K562 (cell line): ENCODE data around the gene DHX35. TPM values are rescaled to one million over a fixed set of nuclear protein-coding genes. Genes with fewer than 3 reads are reported as not detected.

Experiments used
- BCL6 ChIP-seq: fragments of 250-450 bp; sonication (Bioruptor Pico); IDR thresholded peaks from 2 replicates; pipeline ENCODE4 v1.4.0; 2020
- CBX1 ChIP-seq: sonication (generic); IDR thresholded peaks from 2 replicates; pipeline ENCODE4 v1.6.1; 2016; ENCODE audit warnings: antibody characterized with exemption, low read depth, mild to moderate bottlenecking
- CHD2 ChIP-seq: IDR thresholded peaks from 2 replicates; pipeline ENCODE4 v1.6.1; 2011; ENCODE audit warnings: low read depth, low read length
- CREBBP ChIP-seq: IDR thresholded peaks from one replicate; pipeline ENCODE4 v1.6.1; 2012; ENCODE audit warnings: low read depth, mild to moderate bottlenecking, control low read depth, inconsistent platforms, low read length
- E2F1 ChIP-seq: sonication (generic); formaldehyde crosslinking; IDR thresholded peaks from 2 replicates; pipeline ENCODE4 v1.8.1; 2023; ENCODE audit warnings: mild to moderate bottlenecking, missing genetic modification reagents, moderate library complexity
- FOXO4 ChIP-seq: fragments of 450-650 bp; formaldehyde crosslinking; IDR thresholded peaks from 2 replicates; pipeline ENCODE4 v1.4.0; 2020; ENCODE audit warnings: mild to moderate bottlenecking, moderate library complexity
- MNT ChIP-seq, 2 experiments: fragments of 450-650 bp; conservative IDR thresholded peaks; 2 replicates each; pipeline ENCODE4 v1.6.1; 2017; ENCODE audit warnings: mild to moderate bottlenecking in 2 of 2, moderate library complexity in 2 of 2
- POLR2H ChIP-seq: IDR thresholded peaks from 2 replicates; pipeline ENCODE4 v1.6.1; 2016; ENCODE audit warnings: missing genetic modification characterization, low read depth, mild to moderate bottlenecking, control low read depth, missing compliant biosample characterization, moderate library complexity
- RBBP5 ChIP-seq: fragments of 200-600 bp; sonication (generic); IDR thresholded peaks from 2 replicates; pipeline ENCODE4 v1.6.1; 2012; ENCODE audit warnings: borderline replicate concordance, mild to moderate bottlenecking, low read length, control low read depth, inconsistent platforms; ENCODE audit not compliant: insufficient read depth, poor library complexity, severe bottlenecking
- SFPQ ChIP-seq: fragments of 200-400 bp; formaldehyde crosslinking; IDR thresholded peaks from 2 replicates; pipeline ENCODE4 v1.6.1; 2017; ENCODE audit warnings: mild to moderate bottlenecking, low read depth, low read length, moderate library complexity
- TCFL5 ChIP-seq: fragments of 250-450 bp; sonication (Bioruptor Pico); conservative IDR thresholded peaks from 2 replicates; pipeline ENCODE4 v1.6.1; 2021; ENCODE audit warnings: mild to moderate bottlenecking, moderate library complexity, matching md5 sums
- TRIM24 ChIP-seq, 2 experiments: fragments of 450-650 bp; IDR thresholded peaks; 2 replicates each; pipeline ENCODE4 v1.6.1; 2016
- TSC22D4 ChIP-seq: fragments of 450-650 bp; IDR thresholded peaks from 2 replicates; pipeline ENCODE4 v1.6.1; 2016; ENCODE audit warnings: missing genetic modification characterization, missing biosample characterization, control low read depth
- UBTF ChIP-seq, 2 experiments: IDR thresholded peaks; 2 replicates each; pipeline ENCODE4 v1.6.1; 2012; ENCODE audit warnings: improper control_type of control experiment in 2 of 2, low read depth in 2 of 2, low read length in 2 of 2, borderline replicate concordance in 1 of 2
- XRCC5 ChIP-seq: fragments of 200-400 bp; formaldehyde crosslinking; IDR thresholded peaks from 2 replicates; pipeline ENCODE4 v1.6.1; 2017; ENCODE audit warnings: low read depth, mild to moderate bottlenecking, low read length
- ZBTB8A ChIP-seq: fragments of 450-650 bp; IDR thresholded peaks from 2 replicates; pipeline ENCODE4 v1.6.1; 2018; ENCODE audit warnings: mild to moderate bottlenecking, moderate library complexity; ENCODE audit not compliant: partially characterized antibody
- ZNF197 ChIP-seq: fragments of 200-800 bp; sonication (Bioruptor generic); IDR thresholded peaks from 2 replicates; pipeline ENCODE4 v1.6.1; 2016; ENCODE audit warnings: low read depth, missing genetic modification characterization, missing compliant biosample characterization
- ZNF212 ChIP-seq: fragments of 450-650 bp; formaldehyde crosslinking; IDR thresholded peaks from 2 replicates; pipeline ENCODE4 v1.4.0; 2020; ENCODE audit warnings: mild to moderate bottlenecking
- ZNF695 ChIP-seq: fragments of 450-650 bp; formaldehyde crosslinking; IDR thresholded peaks from 2 replicates; pipeline ENCODE4 v1.4.0; 2020; ENCODE audit warnings: mild to moderate bottlenecking, moderate library complexity
- polyA plus RNA-seq, 8 experiments: library from polyadenylated mRNA; depleted of rRNA in 4 of 8; stranded (reverse) in 5 of 8; unstranded in 3 of 8; fragments of >200 nt; fragmentation: Nextera tagmentation in 2 of 8; fragmentation: Illumina TruSeq in 1 of 8; extraction: Ambion mirVana in 2 of 8; extraction: Trizol in 1 of 8; gene quantifications; 2 replicates each; pipeline versions ENCODE4 v1.2.1 to v1.2.3, GENCODE V29; 2011 to 2014; ENCODE audit warnings: inconsistent platforms in 1 of 8, missing spikeins in 1 of 8
- total RNA-seq, 7 experiments: library from RNA; depleted of rRNA in 6 of 7; stranded (reverse); fragments of >200 nt in 6 of 7; fragmentation: Illumina TruSeq in 2 of 7; extraction: Trizol in 2 of 7; gene quantifications; 2 replicates each; pipeline versions ENCODE4 v1.2.1 to v1.2.3, GENCODE V29; 2011 to 2021; ENCODE audit warnings: low replicate concordance in 1 of 7

The DHX35 gene
- total and polyA plus RNA-seq, 9 of the 15 experiments (the other 6 are each of a cell fraction or from before 2014, with no cell fraction given) = 6.5 to 25.6 (median 16.9) TPM

- TF ChIP-seq UBTF (IDR thresholded peaks at IDR 0.05; ENCODE audit: borderline replicate concordance in 1 of 2, low read depth in 2 of 2, low read length in 2 of 2) (0 out of 4 replicates have a peak, but pooled peaks of 1 of the 2 experiments have one; percentile 43), ZNF695 (no peak), ZNF197 (no peak), SFPQ (no peak), XRCC5 (0 out of 2 replicates have a peak, but pooled peaks have one; percentile 22), FOXO4 (CRISPR knock-in tag) (no peak), POLR2H (tag) (no peak), CHD2 (no peak), BCL6 (CRISPR knock-in tag) (no peak), TRIM24 (IDR thresholded peaks at IDR 0.05) (no peak), ZBTB8A (no peak), CBX1 (no peak), TSC22D4 (tag) (no peak), E2F1 (CRISPR knock-in tag) (no peak), RBBP5 (no peak), ZNF212 (CRISPR knock-in tag) (no peak), TCFL5 (CRISPR knock-in tag) (no peak), CREBBP (no peak), MNT (conservative IDR thresholded peaks at IDR 0.05) (no peak)
Observed at GRCh38 chr20:39048000-39048696, 86.0 kb downstream of the DHX35 start (continued).
